T-helper 1 cell (primary cell): Measurements from ENCODE around the gene GBX1.

Experiments
- DNase-seq, 5 donors: peaks; one replicate each; pipeline ENCODE4 v3.0.0-alpha.2; 2012 to 2020

The GBX1 gene

DNA sequence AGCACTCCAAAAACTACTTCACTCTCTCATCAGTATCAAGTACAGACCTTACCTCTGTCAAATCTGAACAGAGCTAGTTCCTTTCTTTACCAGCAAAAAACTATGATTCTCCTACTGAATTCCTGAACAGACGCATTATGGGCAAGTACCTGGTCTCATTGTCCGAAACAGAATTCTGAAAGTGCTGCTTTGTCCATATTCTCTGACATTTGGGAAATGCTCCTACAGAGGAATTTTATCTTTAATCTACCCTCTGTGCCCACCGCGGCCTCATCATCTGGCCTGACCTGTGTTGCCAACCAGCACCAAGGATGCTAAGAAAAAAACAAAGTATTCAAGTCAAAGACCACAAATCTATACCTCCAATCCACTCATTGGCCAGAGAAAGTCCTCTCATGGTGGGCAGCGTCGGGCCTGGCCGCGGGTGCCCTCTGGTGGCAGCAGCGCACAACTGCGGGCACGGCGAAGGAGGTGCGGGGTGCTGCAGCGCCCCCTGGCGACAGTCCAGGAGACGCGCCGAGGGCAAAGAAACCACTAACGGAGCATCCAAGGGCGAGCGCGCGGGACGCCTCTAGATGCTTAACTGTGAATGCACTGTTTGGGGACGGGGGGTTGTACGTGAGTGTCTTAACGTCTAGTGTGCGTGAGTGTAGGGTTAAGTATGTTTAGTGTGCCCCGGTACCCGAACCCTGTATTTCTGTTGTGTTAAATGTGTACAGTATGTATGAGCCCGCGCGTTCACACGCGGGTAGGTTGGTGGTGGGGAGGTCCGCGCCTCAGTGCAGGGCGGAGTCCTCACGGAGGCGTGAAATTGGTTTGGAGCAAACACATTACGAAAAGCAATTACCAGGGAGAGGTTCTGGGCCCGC lies 5.0 kb upstream of the GBX1 start:
- DNase-seq, result peak; percentile 61 to 78 (median 71)

DNA sequence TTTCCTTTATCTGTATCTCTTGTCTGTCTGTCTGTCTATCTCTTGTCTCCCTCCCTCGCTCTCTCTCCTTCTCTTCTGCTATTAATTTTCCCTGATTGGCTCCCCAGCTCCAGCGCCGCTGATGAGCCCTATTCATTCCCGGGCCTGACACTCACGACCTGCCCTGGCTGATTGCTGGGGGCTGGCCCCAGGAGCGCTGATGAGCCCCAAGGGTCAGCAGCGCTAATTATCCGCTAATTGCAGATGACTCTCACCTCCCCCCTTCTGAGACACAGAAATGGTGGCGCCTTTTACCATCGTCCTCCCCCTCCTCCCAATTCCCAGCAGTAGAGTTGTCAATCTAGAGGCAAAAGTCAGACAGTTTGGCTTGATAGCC lies 1.3 kb upstream of the GBX1 start:
- DNase-seq, result no peak

DNA sequence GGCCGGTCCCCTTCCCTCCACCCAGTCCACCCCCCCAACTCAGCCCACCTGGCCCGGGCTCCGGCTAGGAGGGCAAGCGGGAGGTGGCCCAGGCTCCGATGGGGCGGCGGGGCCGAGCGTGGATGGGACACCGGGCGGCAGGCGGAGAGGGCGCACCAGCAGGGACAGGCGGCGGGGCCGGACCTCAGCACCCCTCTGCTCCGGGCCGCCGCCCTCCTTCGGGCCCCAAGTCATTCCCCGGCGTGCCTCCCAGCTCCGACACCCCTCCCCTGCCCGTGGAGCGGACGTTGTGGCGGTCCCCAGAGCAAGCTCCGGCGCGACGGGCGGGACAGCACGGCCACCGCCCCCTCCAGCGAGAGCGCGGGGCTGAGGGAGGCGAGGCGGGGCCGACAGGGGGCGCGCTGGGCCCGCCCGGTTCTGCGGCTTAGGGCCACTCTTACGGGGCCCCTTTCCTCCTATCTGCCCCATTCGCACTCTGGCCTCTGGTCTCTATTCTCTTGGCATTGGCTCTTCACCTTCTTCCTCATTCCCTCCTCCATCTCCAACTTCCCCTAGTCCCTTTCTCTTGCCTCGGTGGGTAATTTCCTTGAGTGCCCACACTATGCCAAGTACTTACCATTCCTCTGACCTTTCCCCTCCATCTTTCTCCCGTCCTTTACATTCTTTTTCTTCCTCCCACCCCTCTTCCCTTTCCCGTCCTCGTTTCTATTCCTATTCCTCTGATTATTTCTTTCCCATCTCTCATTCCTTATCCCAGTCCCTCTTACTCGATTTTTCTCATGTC lies 701 bp upstream of the GBX1 start:
- DNase-seq, result peak in 3 of 5 donors; percentile 40 to 59 (median 46)

DNA sequence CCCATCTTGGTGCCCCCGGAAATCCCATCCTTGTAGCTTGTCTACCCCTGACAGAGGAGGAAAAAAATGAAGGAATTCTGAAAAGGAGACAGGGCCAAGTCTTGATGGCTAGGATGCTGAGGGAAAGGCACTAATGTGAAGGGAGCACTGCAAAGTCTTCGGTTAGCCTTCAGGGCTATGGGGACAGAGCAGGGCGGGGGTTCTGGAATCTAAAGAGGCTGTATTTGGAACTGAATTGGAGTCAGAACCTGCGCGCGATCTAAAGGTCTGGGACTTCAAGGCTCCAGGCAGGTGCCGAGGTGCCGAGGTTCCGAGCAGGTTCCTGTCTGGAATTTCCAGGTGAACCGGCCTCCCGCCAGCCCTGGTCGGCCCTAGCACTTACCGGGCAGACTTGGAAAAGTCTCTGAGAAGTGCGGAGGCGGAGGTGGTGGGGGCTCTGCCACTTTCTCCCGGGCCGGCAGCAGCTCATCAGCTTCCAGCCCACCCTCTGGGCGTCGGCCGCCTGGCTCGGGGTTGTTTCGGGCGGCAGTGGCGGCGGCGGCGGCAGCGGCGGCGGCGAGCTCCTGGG lies 781 bp downstream of the GBX1 start:
- DNase-seq, result no peak

DNA sequence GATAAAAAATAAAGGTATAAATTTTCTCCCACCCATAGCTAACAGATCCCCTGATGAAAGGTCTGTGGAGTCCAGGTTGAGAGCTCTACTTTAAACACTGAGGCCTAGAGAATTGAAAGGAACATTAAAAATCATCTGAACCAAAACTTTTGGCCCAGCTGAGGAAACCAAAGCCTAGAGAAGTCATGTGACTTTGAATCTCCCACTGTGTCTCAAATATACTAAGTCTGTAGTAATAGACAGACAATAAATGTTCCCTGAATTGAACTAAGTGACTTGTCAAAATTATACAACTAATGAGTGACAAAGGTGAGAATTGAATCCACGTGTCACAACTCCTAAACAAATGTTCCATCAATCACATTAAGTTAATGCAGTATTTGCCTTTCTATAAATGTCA lies 5.7 kb downstream of the GBX1 start:
- no peak for DNase-seq

DNA sequence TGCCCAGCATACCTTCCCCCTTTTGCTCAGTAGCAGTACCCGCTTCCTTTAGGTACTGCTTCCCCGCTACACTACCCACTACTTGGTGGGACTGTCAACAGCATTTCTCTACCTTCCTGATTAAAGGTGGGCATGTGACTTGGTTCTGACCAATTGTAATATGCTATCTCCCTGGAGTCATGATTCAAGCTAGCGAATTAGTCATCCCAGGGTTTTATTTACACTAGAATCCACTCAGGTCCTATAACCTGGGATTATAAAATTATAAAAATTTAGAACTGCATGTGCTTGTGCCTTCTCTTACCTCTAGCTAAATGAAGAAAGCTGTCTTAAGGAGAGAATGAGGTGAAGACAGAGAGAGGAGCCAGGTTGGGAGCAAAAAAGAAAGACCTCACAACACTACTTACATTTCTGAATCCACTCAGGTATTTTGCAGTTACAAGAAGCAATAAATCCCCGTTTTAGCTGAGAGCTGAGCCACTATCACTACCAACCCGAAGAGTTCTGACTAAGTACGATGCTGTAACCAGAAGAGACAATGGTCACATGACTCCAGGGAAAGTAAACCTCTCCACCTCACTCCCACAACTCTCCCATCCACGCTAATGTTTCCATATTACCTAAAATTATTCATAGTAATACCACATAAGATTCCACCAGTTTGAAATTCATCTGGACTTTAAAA lies 9.7 kb downstream of the GBX1 start:
- DNase-seq, result no peak

DNA sequence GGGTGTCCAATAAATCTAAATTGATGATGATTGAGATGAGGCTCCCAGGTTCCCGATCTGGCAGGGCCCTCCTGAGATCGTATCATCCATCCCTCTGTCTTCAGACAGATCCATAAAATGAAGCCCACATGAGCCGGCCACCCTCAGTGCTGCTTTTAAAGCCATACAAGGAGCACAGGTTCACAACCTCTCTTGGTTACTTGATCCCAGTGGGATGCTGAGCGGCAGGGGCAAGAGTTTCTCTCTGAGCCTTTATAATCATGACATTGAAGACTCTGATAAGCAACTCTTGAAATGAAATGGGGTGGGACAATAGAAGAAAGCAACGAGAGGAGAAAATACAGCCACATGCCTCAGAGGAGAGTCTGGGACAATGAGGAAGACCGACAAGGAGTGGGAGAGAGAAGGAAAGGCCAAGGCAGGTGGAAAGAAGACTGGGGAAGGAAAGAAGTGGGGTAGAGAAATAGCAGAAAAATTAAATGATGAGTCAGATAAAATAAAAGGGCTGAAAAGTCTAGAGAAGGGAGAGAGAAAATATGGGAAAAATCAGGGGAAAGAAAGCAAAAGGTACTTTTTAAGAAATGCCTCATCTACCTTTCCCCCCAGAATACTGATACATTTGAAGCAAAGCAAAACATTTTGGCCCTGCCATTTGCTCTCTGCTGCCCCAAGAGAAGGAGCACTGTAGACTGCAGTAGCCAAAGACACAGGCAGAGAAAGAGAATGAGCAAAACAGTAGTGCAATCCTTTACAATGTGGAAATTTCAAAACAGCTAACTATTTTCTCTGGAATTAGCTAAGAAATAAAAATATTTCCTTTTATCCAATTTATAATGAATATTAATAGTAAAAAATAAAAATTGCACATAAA lies 14.6 kb downstream of the GBX1 start:
- no peak for DNase-seq

DNA sequence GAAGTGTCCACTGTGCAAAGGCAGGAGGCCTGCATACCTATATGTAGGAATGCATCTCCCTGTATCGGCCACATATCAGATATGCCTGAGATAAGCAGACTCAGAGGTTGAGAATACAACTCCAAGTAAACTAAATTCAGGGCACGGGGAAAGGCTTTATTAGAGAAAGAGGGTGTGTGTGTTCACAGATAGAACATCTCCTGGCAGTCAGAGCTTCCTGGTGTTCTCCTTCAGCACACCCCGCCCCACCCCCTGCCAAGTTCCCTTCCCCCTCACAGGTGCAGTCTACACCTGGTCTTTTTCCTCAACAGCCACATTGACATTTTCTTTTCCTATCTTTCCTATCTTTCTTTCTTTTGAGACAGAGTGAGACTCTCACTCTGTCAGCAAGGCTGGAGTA lies 17.1 kb downstream of the GBX1 start:
- no peak for DNase-seq

DNA sequence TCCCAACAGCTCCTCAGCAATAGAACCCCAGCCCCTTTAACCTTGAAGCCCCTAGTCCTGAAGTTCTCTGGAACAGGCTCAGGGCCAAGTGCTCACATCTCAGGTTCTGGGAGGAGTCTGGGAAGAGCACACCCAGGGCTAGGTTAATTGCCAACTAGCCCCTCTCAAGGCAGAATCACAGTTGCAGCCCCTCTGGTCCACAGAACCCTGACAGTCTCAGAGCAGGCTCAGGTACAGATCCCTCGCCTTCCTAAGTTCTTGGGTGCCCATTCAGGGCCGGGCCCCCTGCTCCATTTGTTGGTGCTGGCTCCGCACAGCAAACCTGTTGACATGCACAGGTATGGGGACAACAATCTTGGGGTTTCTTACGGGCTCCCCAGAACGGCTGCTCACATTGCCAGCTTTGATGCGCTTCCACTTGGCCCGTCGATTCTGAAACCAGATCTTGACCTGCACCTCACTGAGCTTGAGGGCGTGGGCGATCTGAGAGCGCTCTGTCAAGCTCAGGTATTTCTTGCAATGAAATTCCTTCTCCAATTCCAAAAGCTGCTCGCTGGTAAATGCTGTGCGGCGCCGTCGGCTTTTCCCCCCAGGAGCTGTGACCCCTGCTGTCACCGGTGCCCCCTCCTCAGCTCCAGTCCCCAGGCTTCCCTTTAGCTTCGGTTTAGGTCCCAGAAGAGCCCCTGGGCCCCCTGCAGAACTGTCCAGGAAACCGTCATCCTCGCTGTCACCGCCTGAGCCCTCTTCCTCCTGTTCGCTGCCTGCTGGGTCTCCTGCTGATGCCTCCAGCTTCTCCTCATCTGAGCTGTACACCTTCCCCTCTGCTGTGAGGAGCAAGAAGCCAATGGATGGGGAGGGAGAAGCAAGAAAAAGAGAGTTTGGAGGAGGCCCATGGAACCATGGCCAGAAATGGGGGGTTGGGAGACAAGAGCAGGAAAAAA lies 18.9 kb downstream of the GBX1 start:
- no peak for DNase-seq

DNA sequence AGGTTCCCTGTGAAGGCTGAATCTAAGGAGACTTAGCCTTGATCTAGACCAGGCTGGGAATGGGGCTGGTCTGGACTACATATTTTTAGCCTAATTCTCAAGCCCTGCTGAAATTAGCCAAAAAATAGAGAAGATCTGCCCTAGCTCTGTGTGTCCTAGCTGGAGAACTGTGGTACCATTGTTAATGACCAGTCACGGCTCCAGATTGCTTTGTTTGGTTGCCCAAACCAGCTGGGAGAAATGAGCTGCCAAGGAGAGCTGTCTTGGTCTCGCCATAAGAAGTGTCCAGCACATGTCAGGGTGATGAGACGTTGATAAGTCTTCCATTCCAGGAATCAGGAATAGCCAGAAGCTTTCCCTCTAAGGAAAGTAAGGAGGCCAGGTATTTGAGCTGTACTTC lies 20.7 kb downstream of the GBX1 start:
- no peak for DNase-seq

DNA sequence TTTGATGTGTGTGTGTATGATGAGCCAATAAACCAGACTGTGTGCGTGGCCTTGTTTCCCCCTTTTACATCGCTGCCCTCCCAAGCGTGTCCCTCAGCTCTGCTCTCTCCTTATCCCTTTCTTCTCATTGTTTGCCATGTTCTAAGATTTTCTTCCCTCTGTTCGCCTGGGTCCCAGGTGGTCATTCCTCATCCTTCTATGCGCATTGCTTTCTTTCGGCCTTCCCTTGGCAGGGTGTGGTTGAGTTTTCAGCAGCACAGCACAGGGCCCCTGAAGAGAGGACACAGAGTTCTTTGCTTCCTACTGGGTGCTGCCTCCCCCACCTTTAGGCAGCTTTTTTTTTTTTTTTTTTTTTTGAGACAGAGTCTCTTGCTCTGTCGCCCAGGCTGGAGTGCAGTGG lies 23.1 kb downstream of the GBX1 start:
- no peak for DNase-seq

DNA sequence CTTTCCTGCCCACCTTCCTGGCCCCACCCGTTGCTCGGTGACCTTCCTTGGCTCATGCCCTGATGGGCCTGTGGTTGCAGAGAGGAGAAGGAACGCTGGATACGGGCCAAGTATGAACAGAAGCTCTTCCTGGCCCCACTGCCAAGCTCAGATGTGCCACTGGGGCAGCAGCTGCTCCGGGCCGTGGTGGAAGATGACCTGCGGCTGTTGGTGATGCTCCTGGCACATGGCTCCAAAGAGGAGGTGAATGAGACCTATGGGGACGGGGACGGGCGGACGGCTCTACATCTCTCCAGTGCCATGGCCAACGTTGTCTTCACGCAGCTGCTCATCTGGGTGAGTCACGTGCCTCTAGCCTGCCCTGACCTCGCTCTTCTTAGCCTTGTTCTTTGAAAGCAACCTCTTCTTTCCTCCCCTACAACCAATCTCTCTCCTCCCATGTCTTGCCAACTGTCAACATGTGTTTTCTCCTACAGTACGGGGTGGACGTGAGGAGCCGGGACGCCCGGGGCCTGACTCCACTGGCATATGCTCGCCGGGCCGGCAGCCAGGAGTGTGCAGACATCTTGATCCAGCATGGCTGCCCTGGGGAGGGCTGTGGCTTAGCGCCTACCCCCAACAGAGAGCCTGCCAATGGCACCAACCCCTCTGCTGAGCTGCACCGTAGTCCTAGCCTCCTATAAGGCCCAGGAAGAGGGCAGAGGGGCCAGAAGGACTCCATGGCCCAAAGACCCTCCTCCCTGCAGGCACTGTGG lies 24.1 kb downstream of the GBX1 start:
- no peak for DNase-seq

DNA sequence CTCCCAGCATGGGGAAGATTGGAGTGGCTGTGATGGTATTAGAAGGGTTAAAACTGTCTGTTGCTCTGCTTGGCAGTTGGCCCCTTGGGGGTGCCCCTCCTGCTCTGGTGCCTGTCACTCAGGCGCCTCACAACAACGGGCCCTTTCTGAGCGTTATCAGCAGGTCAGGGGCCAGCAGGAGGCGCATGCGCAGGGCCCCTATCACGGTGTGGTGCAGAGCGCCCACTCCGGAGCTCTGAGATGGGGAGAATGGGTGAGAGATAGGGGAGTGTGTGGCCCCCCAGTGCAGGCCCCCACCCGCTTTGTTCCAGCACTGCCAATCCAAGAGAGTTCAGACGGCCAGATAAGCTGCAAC lies 24.8 kb downstream of the GBX1 start:
- no peak for DNase-seq

DNA sequence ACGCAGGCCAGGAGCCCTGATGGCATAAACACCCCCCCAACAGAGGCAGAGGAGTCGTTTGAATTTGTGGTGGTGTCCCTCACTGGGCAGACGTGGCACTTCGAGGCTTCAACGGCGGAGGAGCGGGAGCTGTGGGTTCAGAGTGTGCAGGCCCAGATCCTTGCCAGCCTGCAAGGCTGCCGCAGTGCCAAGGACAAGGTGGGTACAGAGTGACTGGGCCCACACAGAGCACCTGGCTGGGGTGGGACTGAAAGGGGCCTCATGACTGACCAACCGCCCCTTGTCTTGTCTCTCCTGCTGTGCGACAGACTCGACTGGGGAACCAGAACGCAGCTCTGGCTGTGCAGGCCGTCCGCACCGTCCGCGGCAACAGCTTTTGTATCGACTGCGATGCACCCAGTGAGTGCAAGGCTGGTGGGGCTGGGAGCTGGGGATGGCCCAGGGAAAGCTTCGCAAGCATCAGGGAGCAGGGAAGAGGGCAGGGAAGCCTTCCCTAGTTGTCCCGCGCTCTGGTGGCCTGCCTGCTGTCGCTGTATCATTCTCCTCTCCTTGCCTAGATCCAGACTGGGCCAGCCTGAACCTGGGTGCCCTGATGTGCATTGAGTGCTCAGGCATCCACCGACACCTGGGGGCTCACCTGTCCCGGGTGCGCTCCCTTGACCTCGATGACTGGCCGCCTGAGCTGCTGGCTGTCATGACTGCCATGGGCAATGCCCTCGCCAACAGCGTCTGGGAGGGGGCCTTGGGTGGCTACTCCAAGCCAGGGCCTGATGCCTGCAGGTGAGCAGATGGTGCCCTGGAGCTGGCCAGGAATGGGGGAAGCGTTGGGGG lies 25.4 kb downstream of the GBX1 start:
- no peak for DNase-seq

DNA sequence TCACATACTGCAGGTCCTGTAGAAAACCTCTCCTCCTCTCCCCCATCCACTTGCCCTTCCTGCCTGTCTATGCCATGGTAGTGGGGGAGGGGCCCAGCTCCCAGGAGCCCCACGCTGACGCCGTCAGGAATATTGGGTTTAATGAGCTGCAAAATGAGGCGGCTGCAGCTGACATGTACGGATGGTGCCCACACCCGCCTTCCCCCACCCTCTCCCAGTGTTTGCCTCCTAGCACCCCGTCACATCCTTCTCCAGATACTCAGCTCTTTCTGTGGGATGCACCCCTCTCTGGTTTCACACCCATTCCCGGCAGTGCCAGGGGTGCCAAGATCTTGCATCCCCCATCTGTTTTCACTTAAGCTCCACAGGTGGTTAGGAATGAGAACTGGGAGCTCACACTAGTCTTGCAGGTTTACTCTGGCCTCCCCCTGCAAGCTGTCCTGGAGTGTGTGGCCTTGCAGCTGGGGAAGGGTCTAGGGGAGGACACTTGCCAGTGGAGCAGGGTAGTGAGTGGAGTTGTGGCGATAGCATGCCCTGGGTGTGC lies 26.1 kb downstream of the GBX1 start:
- DNase-seq, result no peak

DNA sequence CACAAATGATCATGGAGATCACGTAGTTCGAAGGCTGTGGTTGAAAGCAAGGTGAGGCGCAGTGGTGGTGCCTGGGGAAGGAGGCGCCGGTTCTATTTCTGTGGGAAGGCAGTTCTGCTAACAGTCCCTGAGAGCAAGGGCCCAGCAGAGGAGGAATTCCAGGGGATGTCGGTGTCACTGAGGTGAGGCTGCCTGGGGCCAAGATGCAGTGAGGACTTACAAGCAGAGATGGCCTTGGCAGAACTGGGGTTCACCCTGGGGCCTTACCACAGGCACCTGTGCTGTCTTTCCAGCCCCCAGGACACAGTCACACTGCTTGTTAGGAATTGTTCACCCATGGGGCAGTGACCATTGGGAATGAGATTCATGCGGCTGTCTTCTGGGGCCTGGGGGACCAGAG lies 26.7 kb downstream of the GBX1 start:
- no peak for DNase-seq

DNA sequence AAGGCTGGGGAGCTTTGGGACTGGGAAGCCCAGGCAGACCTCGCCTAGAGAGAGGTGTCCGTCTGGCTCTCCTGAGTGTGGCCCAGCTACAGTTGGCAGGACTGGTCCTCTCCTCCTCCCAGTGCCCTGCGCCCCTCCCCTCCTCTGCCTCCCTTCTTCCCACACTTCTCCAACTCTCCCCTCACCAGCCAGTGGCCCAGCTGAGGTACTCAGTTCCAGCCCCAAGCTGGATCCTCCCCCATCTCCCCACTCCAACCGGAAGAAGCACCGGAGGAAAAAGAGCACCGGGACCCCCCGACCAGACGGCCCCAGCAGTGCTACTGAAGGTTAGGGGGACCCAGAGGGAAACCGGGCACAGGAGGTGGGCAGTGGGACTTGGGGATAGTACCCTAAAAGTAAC lies 27.7 kb downstream of the GBX1 start:
- DNase-seq, result no peak

DNA sequence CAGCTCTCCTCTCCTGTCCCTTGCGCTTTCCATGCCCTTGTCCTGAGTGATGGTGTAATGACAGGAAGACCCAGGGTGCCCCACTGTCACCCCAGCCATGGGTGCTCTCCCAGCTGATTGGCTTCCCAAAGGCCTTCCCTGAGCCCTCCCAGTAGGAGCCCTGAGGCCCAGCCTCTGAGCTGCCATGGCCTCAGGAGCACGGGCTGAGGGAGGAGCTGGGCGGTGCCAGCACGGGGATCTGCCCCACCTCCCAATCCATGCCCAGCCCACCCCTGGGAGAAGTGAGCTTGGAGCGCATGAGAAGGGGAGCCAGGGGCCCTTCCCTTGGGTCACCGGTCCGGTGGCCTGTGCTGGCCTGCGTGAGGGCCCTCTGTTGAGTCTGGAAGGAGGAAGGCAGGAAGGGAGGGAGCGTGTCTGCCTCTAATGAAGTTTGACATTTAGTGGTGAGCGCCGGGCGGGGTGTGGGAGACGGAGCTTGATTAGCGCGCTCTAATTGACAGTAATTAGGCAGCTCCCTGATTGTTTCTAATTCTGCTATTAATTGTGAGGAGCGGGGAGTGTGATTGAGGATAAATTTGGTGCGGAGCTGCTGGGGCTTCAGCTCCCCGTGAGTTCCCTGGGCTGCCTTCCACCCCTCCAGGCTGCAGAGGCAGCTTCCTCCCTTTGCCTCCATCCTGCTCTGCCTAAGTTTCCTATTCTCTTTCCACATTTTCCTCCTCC lies 28.3 kb downstream of the GBX1 start:
- no peak for DNase-seq
